Esophagus squamous epithelium (tissue), 5 donors: Measurements from ENCODE around the gene PPID. TPM values are rescaled to one million over a fixed set of nuclear protein-coding genes. Genes with fewer than 3 reads are reported as not detected.

Experiments used
- DNase-seq: peaks from one replicate; lab custom pipeline; 2025; lab: John Stamatoyannopoulos, UW
- H3K27ac ChIP-seq, 4 donors: fragments of 200-600 bp; sonication (generic); one replicate each; pipeline ENCODE4 v1.5.1; 2016 to 2019; ENCODE audit warnings: mild to moderate bottlenecking in 1 of 4
- H3K27me3 ChIP-seq, 4 donors: fragments of 200-600 bp; sonication (generic); 1 replicate in 3 of 4; 2 replicates in 1 of 4; pipeline versions ENCODE4 v1.5.1 to v1.6.0; 2017 to 2021; ENCODE audit warnings: antibody characterized with exemption in 1 of 4
- H3K36me3 ChIP-seq, 3 donors: fragments of 200-600 bp; sonication (generic); one replicate each; pipeline ENCODE4 v1.5.1; 2016 to 2019
- H3K4me1 ChIP-seq, 3 donors: fragments of 200-600 bp; sonication (generic); one replicate each; pipeline ENCODE4 v1.5.1; 2017 to 2019
- H3K4me3 ChIP-seq, 4 donors: fragments of 200-600 bp; sonication (generic); 1 replicate in 3 of 4; 2 replicates in 1 of 4; pipeline ENCODE4 v1.5.1; 2016 to 2019; ENCODE audit warnings: mild to moderate bottlenecking in 2 of 4, moderate library complexity in 1 of 4
- H3K9me3 ChIP-seq, 3 donors: fragments of 200-600 bp; sonication (generic); one replicate each; pipeline ENCODE4 v1.5.1; 2016 to 2019
- POLR2A ChIP-seq, 4 donors: fragments of 450-650 bp; IDR thresholded peaks; one replicate each; pipeline ENCODE4 v1.6.1; 2017; ENCODE audit warnings: antibody characterized with exemption in 4 of 4, mild to moderate bottlenecking in 4 of 4, moderate library complexity in 3 of 4
- WGBS, 2 donors: methylation state at CpG; one replicate each; pipeline ENCODE4 v1.1.5; 2018; 5-methylcytosine and 5-hydroxymethylcytosine counted together
- intact Hi-C: fragments of 100-400 bp; cut with DNase I; formaldehyde crosslinking; loops from one replicate; pipeline ENCODE4 v1.15.0; 2022
- total RNA-seq, 4 donors: library from RNA; depleted of rRNA; stranded (reverse); fragments of >200 nt; gene quantifications; one replicate each; pipeline ENCODE4 v1.1.0, GENCODE V29; 2016
- TF ChIP-seq, protein P1 (sequence below), 6 experiments: fragments of 450-650 bp in 4 of 6; fragments of 200-600 bp in 2 of 6; sonication (generic) in 2 of 6; IDR thresholded peaks; one replicate each; pipeline ENCODE4 v1.5.1; 2016 to 2019; ENCODE audit warnings: antibody characterized with exemption in 6 of 6, mild to moderate bottlenecking in 4 of 6, moderate library complexity in 4 of 6
- donor health status: DM: yes; HTN: yes; CAD: no.

The PPID gene
- total RNA-seq, result 10 to 100 TPM; 14.1 to 24.8 (median 21.5) TPM

DNA sequence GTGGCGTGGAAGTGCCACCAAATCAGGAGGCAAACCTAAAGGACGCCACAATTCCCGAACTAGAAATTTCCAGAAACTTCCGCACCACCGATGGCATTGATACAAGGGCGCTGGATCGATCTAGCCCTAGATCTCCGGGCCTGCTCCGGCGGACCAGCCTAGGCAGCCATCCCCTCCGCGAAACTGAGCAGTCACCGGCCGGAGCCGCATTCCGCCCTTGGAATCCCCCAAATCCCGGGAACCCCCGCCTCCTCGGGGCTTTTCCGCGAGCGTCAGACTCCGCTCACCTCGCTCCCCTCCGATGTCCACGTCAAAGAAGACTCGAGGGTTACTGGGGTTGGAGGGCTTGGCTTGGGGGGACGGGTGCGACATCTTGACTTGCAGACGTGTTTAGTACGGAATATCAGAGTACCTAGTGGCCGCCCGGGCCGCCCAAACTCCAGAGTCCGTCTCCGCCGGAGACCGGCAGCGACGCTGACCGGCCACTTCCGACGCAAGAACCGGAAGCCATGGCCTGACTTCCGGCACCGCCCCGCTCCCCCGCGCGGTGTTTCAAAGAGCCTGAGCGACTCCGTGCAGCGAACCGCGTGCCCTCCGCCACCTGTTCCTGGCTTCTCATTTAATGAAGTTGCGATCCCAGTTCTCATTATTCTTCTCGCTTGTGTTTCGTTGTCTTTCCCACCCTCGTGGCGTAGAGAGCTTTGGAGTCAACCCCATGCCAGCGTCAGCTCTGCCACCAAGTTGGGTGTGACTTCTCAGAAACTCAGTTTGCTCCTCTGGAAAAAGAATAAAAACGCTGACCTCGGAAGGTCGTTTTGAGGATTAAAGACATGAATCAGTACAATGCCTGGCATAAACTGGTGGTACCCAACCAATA is at the start of gene PPID:
Gene PPID, minus strand, starts transcription at position 480 of the 877 bp plus-strand sequence. Its CDS starts 108 bp downstream, at position 372.
- peak within 1 kb of the TSS; percentile 85 to 93 (median 90) for H3K27ac ChIP-seq
- peaks cover 0 to 32% (median 0%) of the 10 kb centered on the region in 3 donors for H3K36me3 ChIP-seq
- DNase-seq, result no peak
- peak in 2 of 4 donors; percentile 45 to 68 for TF ChIP-seq POLR2A (IDR thresholded peaks at IDR 0.05)
- TF ChIP-seq, protein P1, sequence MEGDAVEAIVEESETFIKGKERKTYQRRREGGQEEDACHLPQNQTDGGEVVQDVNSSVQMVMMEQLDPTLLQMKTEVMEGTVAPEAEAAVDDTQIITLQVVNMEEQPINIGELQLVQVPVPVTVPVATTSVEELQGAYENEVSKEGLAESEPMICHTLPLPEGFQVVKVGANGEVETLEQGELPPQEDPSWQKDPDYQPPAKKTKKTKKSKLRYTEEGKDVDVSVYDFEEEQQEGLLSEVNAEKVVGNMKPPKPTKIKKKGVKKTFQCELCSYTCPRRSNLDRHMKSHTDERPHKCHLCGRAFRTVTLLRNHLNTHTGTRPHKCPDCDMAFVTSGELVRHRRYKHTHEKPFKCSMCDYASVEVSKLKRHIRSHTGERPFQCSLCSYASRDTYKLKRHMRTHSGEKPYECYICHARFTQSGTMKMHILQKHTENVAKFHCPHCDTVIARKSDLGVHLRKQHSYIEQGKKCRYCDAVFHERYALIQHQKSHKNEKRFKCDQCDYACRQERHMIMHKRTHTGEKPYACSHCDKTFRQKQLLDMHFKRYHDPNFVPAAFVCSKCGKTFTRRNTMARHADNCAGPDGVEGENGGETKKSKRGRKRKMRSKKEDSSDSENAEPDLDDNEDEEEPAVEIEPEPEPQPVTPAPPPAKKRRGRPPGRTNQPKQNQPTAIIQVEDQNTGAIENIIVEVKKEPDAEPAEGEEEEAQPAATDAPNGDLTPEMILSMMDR (IDR thresholded peaks at IDR 0.05), result peak in 2 of 6 experiments; percentile 5 to 7
- no peaks in the 10 kb centered on the region for H3K9me3 ChIP-seq
- H3K27me3 ChIP-seq, result peaks cover 0 to 3% (median 0%) of the 10 kb centered on the region in 4 donors
- H3K4me3 ChIP-seq, result peak within 1 kb of the TSS; percentile 74 to 89 (median 81)
- intact Hi-C loops, result no loop called here
- H3K4me1 ChIP-seq, result peaks cover 6 to 20% (median 7%) of the 10 kb centered on the region in 3 donors
- WGBS, 2 donors, result 0 to 1% methylated on average over 39 to 47 of the region's 65 CpGs

GRCh38 chr4:158771776-158772175 is 48.6 kb upstream of the PPID start:
- intact Hi-C loops, result no loop called here
- Histone ChIP-seq H3K4me1 (peaks cover 3 to 73% (median 20%) of the 10 kb centered on the region in 3 donors), H3K4me3 (peak overlapping the region in 1 of 4 donors; percentile 5)

GRCh38 chr4:158770671-158771070 is 47.5 kb upstream of the PPID start:
- no peak overlapping the region for H3K27ac ChIP-seq
- peaks cover 3 to 69% (median 20%) of the 10 kb centered on the region in 3 donors for H3K4me1 ChIP-seq
- no peaks in the 10 kb centered on the region for H3K27me3 ChIP-seq
- no peaks in the 10 kb centered on the region for H3K9me3 ChIP-seq
- WGBS, 2 donors, result 86 to 94% methylated on average over 5 of the region's 5 CpGs
- TF ChIP-seq, protein P1 (IDR thresholded peaks at IDR 0.05), result no peak
- TF ChIP-seq POLR2A (IDR thresholded peaks at IDR 0.05), result no peak
- DNase-seq, result no peak
- peak overlapping the region in 2 of 4 donors; percentile 90 to 94 for H3K4me3 ChIP-seq
- intact Hi-C loops, result no loop called here
- H3K36me3 ChIP-seq, result no peaks in the 10 kb centered on the region

More at GRCh38 chr4:158771776-158772175, 48.6 kb upstream of the PPID start:
- H3K27me3 ChIP-seq, result no peaks in the 10 kb centered on the region
- DNase-seq, result no peak
- TF ChIP-seq, protein P1 (IDR thresholded peaks at IDR 0.05), result no peak
- no peak for TF ChIP-seq POLR2A (IDR thresholded peaks at IDR 0.05)
- H3K36me3 ChIP-seq, result no peaks in the 10 kb centered on the region
- no peaks in the 10 kb centered on the region for H3K9me3 ChIP-seq
- peak overlapping the region in 3 of 4 donors; percentile 12 to 43 (median 38) for H3K27ac ChIP-seq
- 61 to 76% methylated on average over 2 of the region's 2 CpGs for WGBS, 2 donors

DNA sequence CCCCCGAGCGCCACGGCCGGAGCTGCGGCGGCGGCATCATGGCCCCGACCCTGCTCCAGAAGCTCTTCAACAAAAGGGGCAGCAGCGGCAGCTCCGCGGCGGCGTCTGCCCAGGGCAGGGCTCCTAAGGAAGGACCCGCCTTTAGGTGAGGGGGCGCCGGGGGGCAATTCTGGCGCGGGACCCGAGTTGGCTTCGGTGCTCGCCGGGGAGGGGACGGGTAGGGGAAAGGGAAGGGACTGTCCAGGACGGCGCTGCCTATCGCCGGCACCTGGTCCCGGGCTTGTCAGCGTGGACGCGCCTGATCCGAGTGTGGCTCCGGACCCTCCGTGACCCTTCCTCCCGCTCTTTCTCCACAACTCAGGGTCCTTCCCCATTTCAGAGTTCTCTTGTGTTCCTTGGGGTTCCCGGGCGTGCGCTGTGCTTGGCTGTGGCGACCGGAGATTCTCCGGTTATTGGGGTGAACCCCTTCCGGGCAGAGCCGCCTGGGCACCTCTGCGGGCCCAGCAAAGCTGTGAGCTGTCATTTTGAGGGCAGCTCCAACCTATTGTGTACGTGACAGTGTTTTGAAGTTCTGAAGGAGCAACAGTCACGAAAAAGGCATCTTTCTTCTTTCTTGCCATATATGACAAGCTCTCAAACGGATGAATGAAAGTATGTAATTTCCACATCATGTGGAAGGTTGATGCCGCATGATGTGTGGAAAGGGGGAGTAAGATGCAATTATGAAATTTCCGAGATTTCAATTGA is 46.2 kb upstream of the PPID start:
- Histone ChIP-seq H3K36me3 (no peaks in the 10 kb centered on the region), H3K9me3 (no peaks in the 10 kb centered on the region), H3K27ac (peak overlapping the region; percentile 84 to 94 (median 92)), H3K4me3 (peak overlapping the region; percentile 86 to 94 (median 88)), H3K27me3 (no peaks in the 10 kb centered on the region), H3K4me1 (peaks cover 3 to 56% (median 17%) of the 10 kb centered on the region in 3 donors)
- intact Hi-C loops, result no loop called here
- no peak for DNase-seq
- WGBS, 2 donors, result 2 to 6% methylated on average over 4 to 14 of the region's 49 CpGs
- TF ChIP-seq, protein P1 (IDR thresholded peaks at IDR 0.05), result no peak
- TF ChIP-seq POLR2A (IDR thresholded peaks at IDR 0.05), result no peak
